ENCODE measurements around the gene PAK1. TPM values are rescaled to one million over a fixed set of nuclear protein-coding genes. Genes with fewer than 3 reads are reported as not detected.

PAK1 gene
- total and polyA plus RNA-seq, 2 of the 4 experiments (the other 2 are of a cell fraction) = 34.3 to 60.6 TPM

- Histone ChIP-seq H2BK15ac (ENCODE audit: low read depth, low read length) (no peak overlapping the region), H3K4me1 (ENCODE audit: control insufficient read depth, insufficient read depth, low read length) (peaks cover 7% of the 10 kb centered on the region), H3K56ac (ENCODE audit: extremely low read depth, insufficient read depth, low read length) (no peak overlapping the region), H3K36me3 (ENCODE audit: control insufficient read depth, insufficient read depth, low read length) (no peaks in the 10 kb centered on the region), H3K4me2 (ENCODE audit: low read depth, low read length) (no peak overlapping the region), H2BK120ac (ENCODE audit: low read depth, low read length) (no peak overlapping the region), H3K27ac (ENCODE audit: insufficient read depth, low read length) (no peak overlapping the region), H2BK20ac (ENCODE audit: low read depth, low read length) (no peak overlapping the region), H2AFZ (replicated peaks; ENCODE audit: low read length, poor library complexity) (no peak overlapping the region), H3K23ac (ENCODE audit: low read depth, low read length) (no peak overlapping the region), H3K79me1 (ENCODE audit: low read depth in 1 of 2, low read length in 2 of 2) (peaks cover 0 to 31% of the 10 kb centered on the region in 2 experiments; a peak in 3 of 4 replicates), H2BK5ac (ENCODE audit: low read depth, low read length, poor library complexity, severe bottlenecking) (no peak overlapping the region), H3K9me1 (ENCODE audit: insufficient read depth, low read length) (0 out of 2 replicates have a peak, but pooled peaks cover 5% of the 10 kb centered on the region), H4K20me1 (ENCODE audit: insufficient read depth, low read length) (no peaks in the 10 kb centered on the region), H4K5ac (ENCODE audit: low read depth, low read length) (no peak overlapping the region), H3K4ac (ENCODE audit: low read depth, low read length) (no peak overlapping the region), H3K9ac (ENCODE audit: low read depth, low read length) (no peak overlapping the region), H4K8ac (ENCODE audit: low read depth in 2 of 2, low read length in 2 of 2) (no peak overlapping the region), H3K18ac (ENCODE audit: low read depth, low read length) (no peak overlapping the region), H3K27me3 (ENCODE audit: control insufficient read depth, insufficient read depth, low read length) (no peaks in the 10 kb centered on the region), H2AK5ac (ENCODE audit: low read depth, low read length) (no peak overlapping the region), H4K91ac (ENCODE audit: insufficient read depth, low read depth, low read length) (no peak overlapping the region), H2AK9ac (replicated peaks; ENCODE audit: low read depth, low read length, poor library complexity) (no peak overlapping the region), H3K14ac (replicated peaks; ENCODE audit: low read depth, low read length) (no peak overlapping the region), H3K4me3 (ENCODE audit: insufficient read depth, low read depth, low read length) (no peak overlapping the region), H3K9me3 (ENCODE audit: control insufficient read depth, insufficient read depth, low read length) (no peaks in the 10 kb centered on the region)
- in situ Hi-C loops (cut with MboI; ENCODE audit: low sequenced_read_pairs) (no loop called here), intact Hi-C loops (cut with micrococcal nuclease) (loop anchor here (5.0 to 10.0 kb wide), 2 partner anchors 179 to 217 kb away; no protein-coding TSS in a partner anchor), dilution Hi-C loops (cut with HindIII; ENCODE audit: low sequenced_read_pairs, unreplicated experiment) (no loop called here)
- no TSS peak for BruUV-seq (replicated peaks)
- TF ChIP-seq BHLHE40 (IDR thresholded peaks at IDR 0.05; ENCODE audit: low read depth, low read length) (no peak), CEBPB (IDR thresholded peaks at IDR 0.05; ENCODE audit: low read depth, low read length) (no peak), RFX5 (IDR thresholded peaks at IDR 0.05; ENCODE audit: low read depth, low read length) (no peak), FOS (IDR thresholded peaks at IDR 0.05; ENCODE audit: low read depth, low read length) (no peak), MAFK (IDR thresholded peaks at IDR 0.05; ENCODE audit: low read depth, low read length) (no peak), RCOR1 (IDR thresholded peaks at IDR 0.05; ENCODE audit: insufficient replicate concordance, low read length) (no peak), POLR2A (IDR thresholded peaks at IDR 0.05; ENCODE audit: low read depth, low read length) (no peak), MAZ (IDR thresholded peaks at IDR 0.05; ENCODE audit: borderline replicate concordance, low read depth, low read length) (no peak), SMC3 (IDR thresholded peaks at IDR 0.05; ENCODE audit: low read depth, low read length) (no peak), RAD21 (IDR thresholded peaks at IDR 0.05; ENCODE audit: low read length) (no peak), NFE2L2 (IDR thresholded peaks at IDR 0.05; ENCODE audit: low read depth, low read length) (no peak), MXI1 (IDR thresholded peaks at IDR 0.05; ENCODE audit: borderline replicate concordance, low read depth, low read length) (no peak), CHD1 (IDR thresholded peaks at IDR 0.05; ENCODE audit: low read depth, low read length) (no peak)
- TF ChIP-seq, protein P1, sequence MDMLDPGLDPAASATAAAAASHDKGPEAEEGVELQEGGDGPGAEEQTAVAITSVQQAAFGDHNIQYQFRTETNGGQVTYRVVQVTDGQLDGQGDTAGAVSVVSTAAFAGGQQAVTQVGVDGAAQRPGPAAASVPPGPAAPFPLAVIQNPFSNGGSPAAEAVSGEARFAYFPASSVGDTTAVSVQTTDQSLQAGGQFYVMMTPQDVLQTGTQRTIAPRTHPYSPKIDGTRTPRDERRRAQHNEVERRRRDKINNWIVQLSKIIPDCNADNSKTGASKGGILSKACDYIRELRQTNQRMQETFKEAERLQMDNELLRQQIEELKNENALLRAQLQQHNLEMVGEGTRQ (IDR thresholded peaks at IDR 0.05; ENCODE audit: low read depth, low read length) = no peak
- no peak for DNase-seq
- 83% methylated on average over 1 of the region's 3 CpGs; no CpG with 5 or more reads in 1 of the 2 experiments for WGBS, 2 experiments (ENCODE audit: extremely low coverage in 2 of 2, insufficient read length in 1 of 2)
- CTCF ChIA-PET = no interaction called here
- POLR2A ChIA-PET (ENCODE audit: unreplicated experiment) = no interaction called here
- no peak for ATAC-seq (ENCODE audit: low read depth)
Measured at GRCh38 chr11:77413850-77414460, 59.9 kb downstream of the PAK1 start.

Measured in IMR-90 (cell line).